HG03045 (cell line): ENCODE data around the gene ALPI.

Source experiments
- ATAC-seq: cut with Tn5 transposase; IDR thresholded peaks from one replicate; pipeline ENCODE4 v1.9.1; 2021; ENCODE audit warnings: mild to moderate bottlenecking, moderate library complexity; ENCODE audit not compliant: unreplicated experiment

ALPI gene

DNA sequence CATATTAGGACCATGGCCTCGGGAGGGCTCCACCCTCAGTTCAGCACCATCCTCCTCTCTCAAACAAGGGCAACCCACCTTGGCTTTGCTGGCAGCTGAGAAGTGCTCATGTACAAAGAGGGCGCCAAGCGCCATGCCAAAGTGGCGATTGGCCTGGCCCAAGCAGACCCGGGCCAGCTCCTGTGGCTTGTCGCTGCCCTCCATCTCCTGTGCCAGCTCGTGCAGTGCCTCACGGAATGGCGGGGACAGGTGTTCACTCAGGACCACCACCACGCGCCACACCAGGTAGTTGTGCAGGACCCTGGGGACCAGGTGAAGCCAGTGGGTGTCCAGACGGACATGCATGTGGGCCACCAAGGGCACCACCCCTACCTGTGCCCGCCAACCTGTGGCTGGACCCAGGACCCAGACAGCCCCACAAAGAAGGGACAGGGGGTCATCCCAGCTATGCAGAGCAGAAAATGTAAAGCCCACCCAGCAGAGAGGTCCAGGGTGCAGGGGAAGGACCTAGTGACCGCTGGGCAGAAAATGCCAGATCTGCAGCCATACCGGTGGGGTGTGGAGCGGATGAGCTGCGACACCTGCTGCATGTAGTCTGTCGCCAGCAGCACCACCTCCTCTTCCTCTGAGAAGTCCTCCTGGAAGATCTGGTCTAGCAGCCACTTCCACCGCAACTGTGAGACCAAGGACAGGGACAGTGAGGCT lies 28.1 kb downstream of the ALPI start:
- no peak for ATAC-seq

DNA sequence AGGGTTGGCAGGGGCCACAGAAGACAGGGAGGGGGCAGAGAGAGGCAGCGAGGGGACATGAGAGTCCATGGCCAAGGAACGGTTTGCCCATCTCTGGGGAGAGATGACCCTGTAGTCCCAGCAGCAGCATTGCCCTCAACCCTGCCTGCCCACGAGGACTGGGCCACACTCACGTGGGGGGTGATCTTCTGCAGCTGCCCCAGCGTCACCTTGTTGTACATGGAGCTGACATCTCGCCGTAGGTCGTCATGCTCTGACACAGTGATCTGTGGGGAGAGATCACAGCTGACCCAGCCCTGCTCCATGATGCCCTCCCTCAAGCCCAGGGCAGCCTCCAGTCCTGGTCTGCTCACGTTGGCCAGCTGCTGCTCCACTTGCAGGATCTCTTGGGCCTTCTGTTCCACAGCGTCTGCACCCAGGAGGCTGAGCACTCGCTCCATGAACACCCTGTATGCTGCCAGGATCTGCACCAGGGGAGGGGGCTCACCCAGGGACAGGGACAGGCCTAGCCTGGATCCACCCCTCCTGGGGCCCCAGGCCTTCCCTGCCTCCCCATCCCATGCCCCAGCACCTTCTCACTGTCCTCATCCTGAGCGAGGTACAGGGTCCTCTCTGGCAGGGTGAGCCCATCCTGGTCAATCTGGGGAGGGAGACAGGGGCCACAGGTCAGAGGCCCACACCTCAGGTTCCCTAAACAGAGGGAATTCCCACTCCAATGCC lies 28.8 kb downstream of the ALPI start:
- no peak for ATAC-seq

DNA sequence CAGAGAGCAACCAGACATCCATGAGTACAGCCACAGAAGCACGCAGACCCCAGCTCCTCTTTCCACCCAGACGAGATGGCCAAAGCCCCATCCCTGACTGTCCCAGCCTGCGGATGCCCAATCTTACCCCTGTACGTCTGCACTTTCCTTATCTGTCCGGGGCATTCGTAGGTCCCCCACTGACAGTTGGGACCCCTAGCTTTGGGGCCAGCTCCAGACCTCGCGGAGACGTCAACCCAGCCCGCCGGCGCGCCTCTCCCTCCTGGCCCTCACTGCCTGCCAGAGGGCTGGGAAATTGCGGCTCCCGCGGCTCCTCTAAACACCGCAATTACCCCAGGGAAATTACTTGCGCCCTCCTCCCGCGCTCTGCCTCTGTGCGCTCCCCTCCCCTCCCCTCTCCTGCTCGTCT lies 29.4 kb downstream of the ALPI start:
- ATAC-seq: no peak

DNA sequence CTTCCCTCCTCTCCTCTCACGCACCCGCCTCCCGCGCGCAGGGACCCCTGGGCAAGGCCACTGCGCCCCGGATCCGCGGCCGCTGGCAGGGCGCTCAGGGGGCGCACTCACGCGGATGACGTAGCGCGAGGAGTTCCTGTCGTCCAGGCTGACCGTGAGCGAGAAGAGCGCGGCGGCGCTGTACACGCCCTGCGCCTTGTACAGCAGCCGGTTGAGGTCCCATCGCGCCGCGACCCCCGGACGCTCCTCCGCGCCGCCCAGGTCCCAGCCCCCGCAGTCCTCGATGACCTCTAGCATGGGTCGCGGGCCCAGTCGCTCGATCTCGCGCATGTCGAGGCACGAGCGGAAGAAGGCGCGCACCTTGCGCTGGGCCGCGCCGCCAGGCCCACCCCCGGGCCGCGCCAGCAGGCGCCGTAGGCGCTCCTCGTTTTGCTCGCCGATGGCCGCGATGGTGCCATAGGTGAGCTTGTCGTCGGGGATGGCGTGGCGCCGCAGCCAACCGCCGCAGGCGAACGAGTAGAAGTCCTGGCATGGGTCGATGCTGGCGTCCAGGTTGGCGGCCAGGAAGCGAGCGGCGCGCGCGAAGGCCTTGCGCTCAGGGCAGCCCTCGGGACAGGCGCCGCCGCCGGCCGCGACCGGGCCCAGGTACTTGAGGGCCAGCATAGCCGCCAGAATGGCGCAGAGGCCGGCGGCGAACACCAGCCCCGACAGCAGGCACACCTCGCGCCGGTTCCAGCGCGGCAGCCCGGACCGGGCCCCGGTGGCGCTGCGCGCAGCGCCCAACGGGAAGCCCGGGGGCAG lies 30.0 kb downstream of the ALPI start:
- no peak for ATAC-seq

DNA sequence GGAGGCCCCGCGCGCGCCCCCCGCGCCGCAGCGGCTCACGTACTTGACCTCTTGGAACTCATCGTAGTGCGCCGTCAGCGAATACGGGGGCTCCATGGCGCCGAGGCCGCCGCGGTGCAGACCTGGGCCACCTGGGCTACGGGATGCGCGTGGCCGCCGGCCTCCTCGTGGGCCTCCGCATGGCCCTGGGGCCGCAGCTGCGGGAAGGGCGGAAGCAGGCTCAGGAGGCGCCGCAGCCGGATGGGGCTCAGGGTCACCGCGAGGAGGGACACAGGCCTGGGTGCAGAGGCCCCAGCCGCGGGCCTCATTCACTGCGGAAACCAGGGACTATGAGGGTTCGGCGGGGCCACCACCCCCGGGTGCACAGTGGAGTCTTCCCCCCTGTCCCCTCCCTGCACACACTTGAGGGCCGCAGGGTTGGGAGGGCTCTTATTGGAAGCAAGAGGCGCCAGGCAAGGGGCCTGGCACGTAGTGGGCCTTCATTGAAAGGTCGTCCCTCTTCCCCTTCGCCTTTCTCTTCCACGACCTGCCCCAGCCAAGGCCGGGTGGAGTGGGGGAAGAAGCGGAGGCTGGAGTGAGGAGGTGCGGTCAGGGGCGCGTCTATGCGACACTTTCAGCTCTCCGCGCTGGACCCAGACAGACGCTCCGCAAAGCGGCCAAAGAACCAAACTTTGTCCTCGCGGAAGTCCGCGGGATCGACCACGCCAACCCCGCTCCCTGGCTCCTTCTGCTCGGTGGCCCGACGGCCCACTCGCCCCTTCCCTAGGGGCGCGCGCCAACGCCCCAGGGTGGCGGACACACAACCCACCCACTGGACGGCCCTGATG lies 30.8 kb downstream of the ALPI start:
- ATAC-seq: no peak

DNA sequence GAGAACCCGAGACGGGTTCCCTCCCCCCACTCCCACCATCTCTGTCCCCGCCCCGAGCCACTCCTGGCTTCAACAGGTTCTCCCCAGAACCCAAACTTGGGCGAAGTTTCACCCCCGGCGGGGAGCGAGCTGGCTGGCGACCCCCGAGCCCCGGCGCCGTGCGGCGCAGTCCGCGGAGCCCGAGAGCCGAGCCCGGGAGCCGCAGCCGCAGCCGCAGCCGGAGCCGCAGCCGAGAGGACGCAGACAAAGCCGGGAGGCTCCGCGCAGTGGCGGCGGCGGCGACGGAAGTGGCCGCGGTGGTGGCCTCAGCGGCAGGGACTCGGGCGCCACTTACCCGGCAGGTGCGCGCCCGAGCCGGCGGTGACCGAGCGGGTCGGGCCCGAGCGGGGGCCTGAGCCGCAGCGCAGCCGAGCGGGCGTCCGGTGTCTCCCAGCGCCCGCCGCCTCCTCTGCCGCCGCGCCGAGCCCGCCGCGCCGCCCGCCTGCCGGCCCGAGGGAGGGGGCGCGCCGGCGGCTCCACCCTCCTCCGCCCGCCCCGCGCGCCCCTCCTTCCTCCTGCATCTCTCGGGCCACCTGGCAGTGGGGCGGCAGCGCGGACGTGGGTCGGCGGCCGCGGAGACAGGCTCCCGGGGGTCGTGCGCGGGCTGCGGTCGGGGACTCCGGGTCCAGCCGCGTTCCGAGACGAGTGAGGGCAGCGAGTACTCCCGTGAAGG lies 31.6 kb downstream of the ALPI start, which contains the start of gene ECEL1:
ECEL1 (minus strand) TSS at position 450 of the 712 bp plus-strand sequence. CDS start 1,181 bp downstream, outside the sequence.
- no peak for ATAC-seq

DNA sequence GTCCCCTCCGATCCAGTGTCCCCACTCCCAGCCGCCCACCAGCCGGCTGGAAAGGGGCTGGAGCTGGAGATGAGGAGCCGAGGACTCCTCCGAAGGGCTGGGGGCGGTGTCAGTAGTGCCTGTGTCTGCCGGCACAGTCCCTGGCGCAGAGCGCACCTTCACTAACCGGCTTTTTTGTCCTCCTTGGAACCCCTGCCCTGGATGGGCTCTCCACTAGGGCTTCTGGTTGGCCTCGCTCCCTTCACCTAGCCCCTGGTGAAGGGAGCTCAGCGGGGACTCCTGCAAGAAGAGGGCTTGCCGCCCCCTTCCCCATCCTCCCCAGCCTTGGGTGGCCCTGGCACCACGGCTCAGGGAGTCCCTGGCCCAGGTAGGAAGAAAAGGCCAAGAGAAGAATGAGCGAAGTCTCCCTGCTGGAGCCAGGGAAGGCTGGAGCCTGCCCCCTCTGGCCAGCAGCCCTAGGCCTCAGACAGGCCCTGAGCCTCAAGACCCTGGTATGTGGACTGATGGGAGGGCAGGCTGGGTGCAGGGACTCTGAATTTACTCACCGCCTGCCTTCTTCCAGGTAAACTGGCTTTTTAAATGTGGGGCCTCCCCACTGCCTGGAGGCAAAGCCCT lies 32.3 kb downstream of the ALPI start:
- no peak for ATAC-seq

DNA sequence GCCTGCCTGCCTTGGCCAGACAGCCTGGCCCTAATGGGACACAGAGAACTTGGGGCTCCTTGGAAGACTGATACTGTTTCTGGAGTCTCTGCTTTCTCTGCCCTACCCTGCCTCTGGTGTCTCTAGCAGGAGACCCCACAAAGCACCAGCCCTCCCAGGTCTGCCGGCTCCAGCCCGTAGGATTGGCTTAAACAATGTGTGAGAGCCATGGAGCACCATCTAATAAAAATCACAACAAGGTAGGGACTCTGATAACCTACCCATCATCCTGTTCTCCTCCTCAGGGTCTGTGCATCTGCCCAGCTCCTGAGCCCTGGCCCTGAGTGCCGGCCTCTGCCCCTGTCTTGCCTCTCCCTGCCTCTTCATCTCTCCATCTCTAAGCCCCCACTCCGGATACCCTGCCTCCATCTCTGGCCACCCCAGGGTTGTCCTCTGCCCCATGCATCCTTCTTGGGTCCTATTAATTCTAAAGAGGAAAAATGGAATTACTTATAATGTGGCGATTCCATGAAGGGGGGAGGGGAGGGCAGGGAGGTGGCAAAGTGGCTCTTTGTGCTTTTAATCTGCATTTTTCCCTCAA lies 32.9 kb downstream of the ALPI start:
- ATAC-seq: no peak

DNA sequence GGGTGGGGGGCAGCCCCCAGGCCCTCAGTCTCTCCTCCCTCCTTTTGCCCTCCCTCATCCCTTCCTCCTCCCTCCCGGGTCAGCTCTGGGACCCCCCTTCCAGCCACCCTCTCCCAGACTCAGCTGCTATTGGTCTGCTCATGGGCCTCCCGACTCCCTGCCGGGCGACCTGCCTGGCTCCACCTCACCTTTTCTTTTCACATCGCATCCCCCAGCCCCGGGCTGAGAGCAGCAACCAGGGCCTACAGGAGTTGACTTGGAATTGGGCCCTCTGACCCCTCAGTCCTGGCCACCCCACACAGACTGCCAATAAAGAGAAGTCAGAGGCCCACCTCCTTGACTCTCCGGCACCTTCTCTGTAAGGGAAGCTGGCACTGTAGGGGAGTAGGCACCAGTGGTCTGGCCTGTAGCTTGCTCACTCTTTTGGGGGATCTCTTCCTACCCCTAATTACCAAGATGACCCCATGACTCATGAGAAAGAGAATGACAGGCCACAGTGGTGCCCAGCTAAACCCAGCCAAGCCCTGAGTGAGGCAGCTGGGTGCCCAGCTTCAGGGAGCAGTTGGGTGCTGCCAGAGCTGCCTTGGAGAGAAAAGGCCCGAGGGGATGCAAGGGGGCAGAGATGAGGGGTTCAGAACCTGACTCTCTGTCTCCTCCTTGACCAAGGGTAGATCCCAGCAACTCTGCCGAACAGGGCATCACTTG lies 33.7 kb downstream of the ALPI start:
- ATAC-seq: no peak

DNA sequence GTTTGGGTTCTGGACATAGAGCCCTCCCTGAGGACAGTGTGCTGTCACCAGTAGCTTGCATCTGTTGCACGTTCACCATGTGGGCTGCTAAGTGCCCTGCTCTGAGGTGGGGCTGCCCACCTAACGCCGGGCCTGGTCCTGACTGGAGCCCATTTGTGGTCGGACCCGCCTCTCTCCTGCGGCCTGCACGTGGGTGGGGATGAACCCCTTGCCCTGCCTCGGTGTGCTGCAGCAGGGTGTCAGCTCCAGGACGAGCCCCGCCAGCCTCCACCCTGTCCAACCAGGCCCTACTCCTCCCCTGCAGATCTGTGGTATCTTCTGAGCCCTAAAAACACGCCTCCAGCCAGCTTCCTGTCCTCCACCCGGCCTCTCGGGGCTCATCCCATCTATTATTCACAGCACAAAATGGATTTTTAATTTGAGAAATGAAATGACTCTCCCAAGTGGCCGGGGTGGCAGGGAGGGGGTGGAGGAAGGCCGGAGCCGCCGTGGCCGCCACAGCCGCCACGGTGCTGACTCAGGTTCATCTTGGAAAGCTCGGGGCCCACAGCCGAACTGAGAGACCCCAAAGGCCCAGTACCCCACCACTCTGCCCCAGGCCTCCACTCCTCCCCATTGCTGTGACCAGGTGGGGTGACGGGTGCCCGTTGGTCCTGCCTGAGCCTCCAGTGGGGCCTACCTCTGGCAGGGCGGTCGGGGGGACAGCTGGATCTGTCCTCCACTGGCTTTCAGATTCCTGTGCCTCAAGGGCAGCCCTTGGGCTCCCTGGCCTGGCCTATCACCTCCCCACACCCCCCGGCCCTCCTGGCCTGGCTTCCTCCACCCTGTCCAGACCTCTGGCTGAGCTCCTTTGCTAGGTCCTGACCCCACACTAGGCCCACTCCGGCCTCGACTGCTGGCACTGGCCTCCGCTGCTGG lies 34.5 kb downstream of the ALPI start:
- ATAC-seq: no peak

DNA sequence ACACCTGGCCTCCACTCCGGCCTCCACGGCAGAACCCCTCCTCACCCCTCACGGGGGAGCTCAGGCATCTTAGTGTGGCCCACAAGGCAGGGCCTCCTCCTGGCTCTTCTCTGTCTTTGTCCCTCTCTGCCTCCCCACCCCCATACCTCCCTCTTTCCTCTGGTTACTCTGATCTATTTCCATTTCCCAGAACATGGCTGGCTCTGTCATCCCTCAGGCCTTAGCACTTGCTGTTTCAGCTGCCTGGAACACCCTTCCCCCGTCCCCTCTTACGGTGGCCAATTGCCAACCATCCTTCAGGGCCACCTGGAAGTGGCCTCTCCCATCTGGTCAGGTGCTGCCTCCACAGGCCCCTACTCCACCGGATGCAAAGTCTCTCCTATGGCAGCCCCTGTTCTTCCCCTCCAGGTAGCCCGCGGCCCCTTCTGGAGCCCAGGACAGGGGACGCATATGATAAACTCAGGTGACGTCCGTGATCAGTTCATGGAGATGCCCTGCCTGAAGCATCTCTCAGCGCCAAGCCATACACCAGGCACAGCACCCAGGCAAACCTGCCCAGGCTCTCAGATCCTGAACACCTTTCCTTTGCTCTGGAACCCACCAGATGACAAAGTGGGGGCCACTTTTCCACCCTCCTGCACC lies 35.3 kb downstream of the ALPI start:
- ATAC-seq: no peak

DNA sequence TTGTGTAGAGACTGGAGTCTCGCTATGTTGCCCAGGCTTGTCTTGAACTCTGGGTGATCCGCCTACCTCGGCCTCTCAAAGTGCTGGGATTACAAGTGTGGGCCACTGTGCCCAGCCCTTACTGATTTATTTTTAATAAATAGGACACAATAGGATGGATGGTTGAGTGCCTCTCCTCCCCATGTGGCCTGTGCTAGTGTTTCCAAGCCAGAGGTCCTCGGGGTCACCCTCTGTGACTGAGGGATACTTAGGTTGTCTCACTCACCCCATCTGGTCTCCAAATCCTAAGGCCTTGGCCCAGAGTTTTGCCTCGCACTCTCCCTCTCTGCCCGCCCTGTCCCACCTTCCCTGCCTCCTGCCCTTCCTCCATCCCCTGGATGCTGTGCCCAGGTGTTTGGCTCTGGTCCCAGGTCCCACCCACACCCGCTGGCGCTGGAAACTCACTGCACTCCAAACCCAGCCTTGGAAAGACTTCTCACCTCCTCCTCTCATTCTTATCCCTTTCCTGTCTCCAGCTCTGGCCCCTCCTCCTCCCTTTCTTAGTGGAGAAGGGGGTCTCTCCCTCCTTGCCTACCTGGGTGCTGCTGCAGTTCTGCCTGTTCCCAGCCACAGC lies 36.4 kb downstream of the ALPI start:
- no peak for ATAC-seq

DNA sequence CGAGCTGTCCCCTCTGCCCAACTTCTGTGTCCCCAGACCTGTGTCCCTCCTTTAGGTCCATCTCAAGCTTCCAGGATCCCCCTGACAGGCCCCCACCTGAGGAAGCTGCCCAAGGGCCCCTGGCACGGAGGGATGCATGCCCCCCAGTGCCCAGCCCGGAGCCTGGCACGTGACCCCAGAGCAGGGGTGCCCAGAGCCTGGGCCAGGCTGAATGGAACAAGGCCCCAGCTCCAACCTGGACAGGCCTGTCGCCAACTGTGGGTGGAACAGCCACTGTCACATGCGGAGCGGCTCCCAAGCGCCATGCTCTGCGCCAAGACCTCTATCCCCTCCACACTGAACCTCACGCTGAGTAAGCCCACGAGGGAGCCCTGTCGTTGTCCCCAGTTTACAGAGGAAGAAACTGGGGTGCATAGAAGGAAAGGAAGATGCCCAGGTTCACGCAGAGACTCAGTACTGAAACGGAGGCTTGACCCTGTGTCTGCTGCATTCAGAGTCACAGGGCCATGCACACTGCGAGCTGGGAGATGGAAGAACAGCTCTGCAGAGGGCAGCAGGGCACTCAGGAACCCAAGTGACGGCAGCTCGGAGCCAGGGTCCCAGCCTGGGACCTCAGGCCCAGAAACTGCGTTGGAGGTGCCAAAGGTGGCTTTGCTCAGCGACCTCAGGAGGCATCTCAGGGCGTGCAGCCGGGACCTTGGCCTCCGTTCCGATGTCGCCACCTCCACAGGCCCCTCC lies 37.2 kb downstream of the ALPI start:
- ATAC-seq: no peak

DNA sequence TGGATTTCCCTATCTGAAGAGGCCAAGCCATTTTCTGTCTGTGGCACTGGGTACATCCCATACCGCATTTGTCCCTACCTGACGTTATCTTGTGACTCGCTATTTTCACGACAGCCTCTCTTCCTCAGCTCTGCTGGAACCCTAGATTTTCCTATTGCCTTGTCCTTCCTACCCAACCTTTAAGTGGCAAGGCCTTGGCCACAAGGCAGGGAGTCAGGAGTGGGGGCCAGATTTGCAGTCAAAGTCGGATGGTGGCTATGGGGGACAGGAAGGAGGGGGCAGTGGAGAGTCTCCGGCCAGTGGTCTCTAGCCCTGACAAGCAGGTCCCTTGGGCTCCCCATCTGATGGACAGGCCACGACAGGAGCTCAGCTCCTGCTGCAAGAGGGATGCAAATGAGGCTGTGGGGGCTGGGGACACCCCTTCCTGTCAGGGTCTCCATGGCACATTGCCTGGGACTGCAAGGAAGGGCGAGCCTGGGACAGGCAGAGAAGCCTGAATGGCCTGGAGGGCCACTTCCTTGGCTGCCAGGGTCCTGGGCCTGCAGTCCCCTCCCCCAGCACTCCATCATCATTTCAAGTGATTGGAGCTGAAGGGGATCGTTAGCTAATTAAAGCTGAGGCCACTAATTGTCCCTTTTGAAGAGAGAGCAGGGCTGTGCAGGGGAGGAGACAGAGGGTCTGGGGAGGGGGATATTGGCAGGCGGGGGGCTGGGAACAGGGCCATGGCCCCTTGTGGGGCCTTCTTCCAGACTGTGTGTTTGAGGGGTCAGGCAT lies 37.9 kb downstream of the ALPI start:
- ATAC-seq: no peak

DNA sequence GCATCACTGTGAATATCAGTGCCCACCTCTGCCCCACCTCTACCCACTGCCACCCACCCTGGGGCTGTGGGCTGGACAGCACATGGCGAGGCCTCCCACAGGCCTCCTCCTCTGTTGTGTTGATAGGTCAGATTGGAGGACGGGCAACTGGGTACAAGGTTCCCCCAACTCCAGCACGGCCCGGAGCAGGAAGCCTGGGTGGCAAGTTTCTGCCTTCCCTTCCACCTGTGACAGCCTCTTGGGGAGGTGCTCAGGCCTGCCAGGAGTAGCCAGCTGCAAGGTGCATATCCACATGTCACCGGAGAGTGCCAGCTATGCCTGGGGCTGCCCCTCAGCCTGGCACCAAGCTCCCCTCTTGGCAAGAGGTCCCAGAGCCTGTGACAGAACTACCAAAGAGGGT lies 38.6 kb downstream of the ALPI start:
- ATAC-seq: no peak
